ENCODE measurements around the gene SNAP47.

DNA sequence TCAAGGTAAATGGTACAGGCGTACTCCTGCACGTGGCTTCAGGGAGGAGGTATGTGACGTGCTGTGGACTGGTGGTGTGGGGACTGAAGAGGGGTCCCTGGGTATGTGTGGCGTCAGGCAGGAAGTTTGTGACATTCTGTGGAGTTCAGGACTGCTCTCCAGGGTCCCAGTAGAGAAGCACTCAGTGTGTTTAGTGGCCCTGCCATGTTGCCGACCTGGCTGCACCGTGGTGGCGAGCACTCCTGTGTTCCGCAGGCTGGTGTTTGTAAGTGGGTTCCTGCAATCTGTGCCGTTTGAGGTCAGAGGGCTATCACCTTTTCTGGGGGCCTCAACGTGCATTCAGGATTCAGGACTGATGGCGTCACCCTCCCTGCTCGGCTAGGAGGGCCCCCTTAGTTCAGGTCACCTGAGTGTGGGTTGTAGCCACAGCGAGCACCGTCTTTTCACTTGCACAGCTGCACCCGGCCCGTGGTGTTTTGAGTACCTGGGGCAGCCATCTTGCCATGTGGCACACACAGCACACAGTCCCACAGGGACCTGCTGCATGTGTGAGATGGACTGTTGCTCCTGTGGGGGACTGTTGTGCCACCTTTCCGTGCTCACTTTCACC, 26.5 kb downstream of the SNAP47 start:
- TF ChIP-seq SMC3 (IDR thresholded peaks at IDR 0.05; ENCODE audit: low read depth, low read length) (no peak), YY1 (IDR thresholded peaks at IDR 0.05; ENCODE audit: low read depth) (no peak), EP300 (IDR thresholded peaks at IDR 0.05; ENCODE audit: borderline replicate concordance in 1 of 2, low read depth in 1 of 2, low read length in 1 of 2) (no peak), POLR2AphosphoS5 (IDR thresholded peaks at IDR 0.05; ENCODE audit: low read depth, low read length) (no peak), EZH2phosphoT487 (IDR thresholded peaks at IDR 0.05; ENCODE audit: borderline replicate concordance, low read depth) (no peak), GATA2 (CRISPR knock-in tag; IDR thresholded peaks at IDR 0.05) (no peak), MEF2A (IDR thresholded peaks at IDR 0.05; ENCODE audit: borderline replicate concordance, low read depth) (no peak)
- TF ChIP-seq, protein P1, sequence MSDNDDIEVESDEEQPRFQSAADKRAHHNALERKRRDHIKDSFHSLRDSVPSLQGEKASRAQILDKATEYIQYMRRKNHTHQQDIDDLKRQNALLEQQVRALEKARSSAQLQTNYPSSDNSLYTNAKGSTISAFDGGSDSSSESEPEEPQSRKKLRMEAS (IDR thresholded peaks at IDR 0.05; ENCODE audit: low read depth) = no peak
- TF ChIP-seq, protein P2, sequence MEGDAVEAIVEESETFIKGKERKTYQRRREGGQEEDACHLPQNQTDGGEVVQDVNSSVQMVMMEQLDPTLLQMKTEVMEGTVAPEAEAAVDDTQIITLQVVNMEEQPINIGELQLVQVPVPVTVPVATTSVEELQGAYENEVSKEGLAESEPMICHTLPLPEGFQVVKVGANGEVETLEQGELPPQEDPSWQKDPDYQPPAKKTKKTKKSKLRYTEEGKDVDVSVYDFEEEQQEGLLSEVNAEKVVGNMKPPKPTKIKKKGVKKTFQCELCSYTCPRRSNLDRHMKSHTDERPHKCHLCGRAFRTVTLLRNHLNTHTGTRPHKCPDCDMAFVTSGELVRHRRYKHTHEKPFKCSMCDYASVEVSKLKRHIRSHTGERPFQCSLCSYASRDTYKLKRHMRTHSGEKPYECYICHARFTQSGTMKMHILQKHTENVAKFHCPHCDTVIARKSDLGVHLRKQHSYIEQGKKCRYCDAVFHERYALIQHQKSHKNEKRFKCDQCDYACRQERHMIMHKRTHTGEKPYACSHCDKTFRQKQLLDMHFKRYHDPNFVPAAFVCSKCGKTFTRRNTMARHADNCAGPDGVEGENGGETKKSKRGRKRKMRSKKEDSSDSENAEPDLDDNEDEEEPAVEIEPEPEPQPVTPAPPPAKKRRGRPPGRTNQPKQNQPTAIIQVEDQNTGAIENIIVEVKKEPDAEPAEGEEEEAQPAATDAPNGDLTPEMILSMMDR (IDR thresholded peaks at IDR 0.05) = no peak
- TF ChIP-seq, protein P3, sequence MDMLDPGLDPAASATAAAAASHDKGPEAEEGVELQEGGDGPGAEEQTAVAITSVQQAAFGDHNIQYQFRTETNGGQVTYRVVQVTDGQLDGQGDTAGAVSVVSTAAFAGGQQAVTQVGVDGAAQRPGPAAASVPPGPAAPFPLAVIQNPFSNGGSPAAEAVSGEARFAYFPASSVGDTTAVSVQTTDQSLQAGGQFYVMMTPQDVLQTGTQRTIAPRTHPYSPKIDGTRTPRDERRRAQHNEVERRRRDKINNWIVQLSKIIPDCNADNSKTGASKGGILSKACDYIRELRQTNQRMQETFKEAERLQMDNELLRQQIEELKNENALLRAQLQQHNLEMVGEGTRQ (IDR thresholded peaks at IDR 0.05; ENCODE audit: borderline replicate concordance, low read depth, low read length) = no peak
- TF ChIP-seq, protein P4, sequence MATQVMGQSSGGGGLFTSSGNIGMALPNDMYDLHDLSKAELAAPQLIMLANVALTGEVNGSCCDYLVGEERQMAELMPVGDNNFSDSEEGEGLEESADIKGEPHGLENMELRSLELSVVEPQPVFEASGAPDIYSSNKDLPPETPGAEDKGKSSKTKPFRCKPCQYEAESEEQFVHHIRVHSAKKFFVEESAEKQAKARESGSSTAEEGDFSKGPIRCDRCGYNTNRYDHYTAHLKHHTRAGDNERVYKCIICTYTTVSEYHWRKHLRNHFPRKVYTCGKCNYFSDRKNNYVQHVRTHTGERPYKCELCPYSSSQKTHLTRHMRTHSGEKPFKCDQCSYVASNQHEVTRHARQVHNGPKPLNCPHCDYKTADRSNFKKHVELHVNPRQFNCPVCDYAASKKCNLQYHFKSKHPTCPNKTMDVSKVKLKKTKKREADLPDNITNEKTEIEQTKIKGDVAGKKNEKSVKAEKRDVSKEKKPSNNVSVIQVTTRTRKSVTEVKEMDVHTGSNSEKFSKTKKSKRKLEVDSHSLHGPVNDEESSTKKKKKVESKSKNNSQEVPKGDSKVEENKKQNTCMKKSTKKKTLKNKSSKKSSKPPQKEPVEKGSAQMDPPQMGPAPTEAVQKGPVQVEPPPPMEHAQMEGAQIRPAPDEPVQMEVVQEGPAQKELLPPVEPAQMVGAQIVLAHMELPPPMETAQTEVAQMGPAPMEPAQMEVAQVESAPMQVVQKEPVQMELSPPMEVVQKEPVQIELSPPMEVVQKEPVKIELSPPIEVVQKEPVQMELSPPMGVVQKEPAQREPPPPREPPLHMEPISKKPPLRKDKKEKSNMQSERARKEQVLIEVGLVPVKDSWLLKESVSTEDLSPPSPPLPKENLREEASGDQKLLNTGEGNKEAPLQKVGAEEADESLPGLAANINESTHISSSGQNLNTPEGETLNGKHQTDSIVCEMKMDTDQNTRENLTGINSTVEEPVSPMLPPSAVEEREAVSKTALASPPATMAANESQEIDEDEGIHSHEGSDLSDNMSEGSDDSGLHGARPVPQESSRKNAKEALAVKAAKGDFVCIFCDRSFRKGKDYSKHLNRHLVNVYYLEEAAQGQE (IDR thresholded peaks at IDR 0.05; ENCODE audit: low read depth, low read length) = no peak
